Measurements from ENCODE around the gene LARP4. TPM values are rescaled to one million over a fixed set of nuclear protein-coding genes. Genes with fewer than 3 reads are reported as not detected.
"Not testable (repeated sequence)": the region's sequence is repeated elsewhere in the genome, so short reads cannot be mapped to it uniquely, and the experiment has no call there.

The LARP4 gene
- total RNA-seq, 1 donor = 37.6 TPM

DNA sequence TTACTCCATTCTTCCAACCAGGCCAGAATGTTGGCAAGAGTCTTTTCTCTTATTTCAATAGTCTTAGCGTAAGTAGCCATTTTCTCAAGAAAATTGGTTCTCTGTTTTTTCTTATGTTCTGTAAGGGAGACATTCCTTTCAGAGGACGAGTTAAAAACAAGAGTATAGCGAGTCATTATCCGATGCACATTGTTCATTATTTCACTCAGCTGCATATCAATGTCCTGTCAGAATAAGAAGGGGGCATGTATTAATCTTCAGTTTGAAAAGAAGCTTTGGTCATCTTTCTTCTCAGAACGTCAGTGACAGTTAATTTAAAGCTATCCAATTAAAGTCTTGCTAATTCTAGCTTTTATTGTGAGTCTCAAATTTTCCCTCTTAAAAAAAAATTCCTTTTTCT, 37.5 kb upstream of the LARP4 start:
- TF ChIP-seq, protein P1, sequence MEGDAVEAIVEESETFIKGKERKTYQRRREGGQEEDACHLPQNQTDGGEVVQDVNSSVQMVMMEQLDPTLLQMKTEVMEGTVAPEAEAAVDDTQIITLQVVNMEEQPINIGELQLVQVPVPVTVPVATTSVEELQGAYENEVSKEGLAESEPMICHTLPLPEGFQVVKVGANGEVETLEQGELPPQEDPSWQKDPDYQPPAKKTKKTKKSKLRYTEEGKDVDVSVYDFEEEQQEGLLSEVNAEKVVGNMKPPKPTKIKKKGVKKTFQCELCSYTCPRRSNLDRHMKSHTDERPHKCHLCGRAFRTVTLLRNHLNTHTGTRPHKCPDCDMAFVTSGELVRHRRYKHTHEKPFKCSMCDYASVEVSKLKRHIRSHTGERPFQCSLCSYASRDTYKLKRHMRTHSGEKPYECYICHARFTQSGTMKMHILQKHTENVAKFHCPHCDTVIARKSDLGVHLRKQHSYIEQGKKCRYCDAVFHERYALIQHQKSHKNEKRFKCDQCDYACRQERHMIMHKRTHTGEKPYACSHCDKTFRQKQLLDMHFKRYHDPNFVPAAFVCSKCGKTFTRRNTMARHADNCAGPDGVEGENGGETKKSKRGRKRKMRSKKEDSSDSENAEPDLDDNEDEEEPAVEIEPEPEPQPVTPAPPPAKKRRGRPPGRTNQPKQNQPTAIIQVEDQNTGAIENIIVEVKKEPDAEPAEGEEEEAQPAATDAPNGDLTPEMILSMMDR (IDR thresholded peaks at IDR 0.05; ENCODE audit: extremely low read depth, low read depth, low read length) = no peak
- DNase-seq (ENCODE audit: insufficient read length, low spot score, missing footprints) = no peak
- no peaks in the 10 kb centered on the region for H3K79me2 ChIP-seq (ENCODE audit: insufficient read depth, low read length)

DNA sequence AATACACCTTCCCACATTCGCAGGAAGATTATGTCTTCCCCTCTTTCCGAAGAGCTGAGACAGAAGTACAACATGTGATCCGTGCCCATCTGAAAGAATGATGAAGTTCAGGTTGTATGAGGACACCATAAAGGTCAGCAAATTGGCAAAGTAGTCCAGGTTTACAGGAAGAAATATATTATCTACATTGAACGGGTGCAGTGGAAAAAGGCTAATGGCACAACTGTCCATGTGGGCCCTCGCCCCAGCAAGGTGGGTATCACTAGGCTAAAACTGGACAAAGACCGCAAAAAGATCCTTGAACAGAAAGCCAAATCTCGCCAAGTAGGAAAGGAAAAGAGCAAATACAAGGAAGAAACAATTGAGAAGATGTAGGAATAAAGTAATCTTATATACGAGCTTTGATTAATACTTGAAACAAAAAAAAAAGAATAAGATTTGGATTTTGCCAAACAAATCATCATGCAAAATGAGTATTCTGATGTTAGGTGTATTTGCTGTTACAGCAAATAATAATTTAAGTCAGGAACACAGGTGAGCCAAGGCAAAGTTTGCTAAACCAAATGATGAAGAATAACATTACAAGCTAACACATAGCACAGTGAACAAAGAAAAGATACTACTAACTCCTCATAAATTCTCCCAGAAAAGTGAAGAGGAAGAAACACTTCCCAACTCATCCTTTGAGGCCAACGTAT, 34.8 kb upstream of the LARP4 start:
- H3K4me3 ChIP-seq (ENCODE audit: insufficient read depth, low read length) = no peak overlapping the region
- no peaks in the 10 kb centered on the region for H3K79me2 ChIP-seq (ENCODE audit: insufficient read depth, low read length)
- H3K9me3 ChIP-seq (ENCODE audit: low read depth, low read length) = no peaks in the 10 kb centered on the region
- no peaks in the 10 kb centered on the region for H4K20me1 ChIP-seq (ENCODE audit: insufficient read depth, low read length)
- no peaks in the 10 kb centered on the region for H3K36me3 ChIP-seq (ENCODE audit: insufficient read depth, low read length)
- H3K4me1 ChIP-seq (ENCODE audit: insufficient read depth, low read length) = no peaks in the 10 kb centered on the region
- H2AFZ ChIP-seq (ENCODE audit: low read length) = no peak overlapping the region
- no peaks in the 10 kb centered on the region for H3K27me3 ChIP-seq (ENCODE audit: insufficient read depth, low read length)
- H3K4me2 ChIP-seq (ENCODE audit: insufficient read depth, low read length) = no peak overlapping the region
- H3K27ac ChIP-seq (ENCODE audit: low read depth, low read length) = no peak overlapping the region
- no peak for DNase-seq (ENCODE audit: insufficient read length, low spot score, missing footprints)
- TF ChIP-seq, protein P1 (IDR thresholded peaks at IDR 0.05; ENCODE audit: extremely low read depth, low read depth, low read length) = no peak

More for the DNA sequence above, 37.5 kb upstream of the LARP4 start:
- no peak overlapping the region for H3K4me3 ChIP-seq (ENCODE audit: insufficient read depth, low read length)
- no peaks in the 10 kb centered on the region for H3K9me3 ChIP-seq (ENCODE audit: low read depth, low read length)
- no peak overlapping the region for H3K27ac ChIP-seq (ENCODE audit: low read depth, low read length)
- peaks cover 3% of the 10 kb centered on the region for H3K4me1 ChIP-seq (ENCODE audit: insufficient read depth, low read length)
- no peaks in the 10 kb centered on the region for H4K20me1 ChIP-seq (ENCODE audit: insufficient read depth, low read length)
- no peak overlapping the region for H2AFZ ChIP-seq (ENCODE audit: low read length)
- no peak overlapping the region for H3K4me2 ChIP-seq (ENCODE audit: insufficient read depth, low read length)
- no peaks in the 10 kb centered on the region for H3K27me3 ChIP-seq (ENCODE audit: insufficient read depth, low read length)
- H3K36me3 ChIP-seq (ENCODE audit: insufficient read depth, low read length) = no peaks in the 10 kb centered on the region

DNA sequence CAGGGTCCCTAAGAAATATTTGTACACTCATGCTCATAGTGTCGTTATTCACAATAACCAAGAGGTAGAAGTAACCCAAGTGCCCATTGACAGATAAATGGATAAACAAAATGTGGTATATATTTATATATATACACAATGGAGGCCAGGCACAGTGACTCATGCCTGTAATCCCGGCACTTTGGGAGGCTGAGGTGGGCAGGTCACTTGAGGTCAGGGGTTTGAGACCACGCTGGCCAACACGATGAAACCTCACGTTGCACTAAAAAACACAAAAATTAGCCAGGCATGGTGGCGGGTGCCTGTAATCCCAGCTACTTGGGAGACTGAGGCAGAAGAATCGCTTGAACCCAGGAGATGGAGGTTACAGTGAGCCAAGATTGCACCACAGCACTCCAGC, 30.0 kb upstream of the LARP4 start:
- H3K9me3 ChIP-seq (ENCODE audit: low read depth, low read length); H3K27ac ChIP-seq (ENCODE audit: low read depth, low read length); H3K36me3 ChIP-seq (ENCODE audit: insufficient read depth, low read length); H4K20me1 ChIP-seq (ENCODE audit: insufficient read depth, low read length); H3K4me3 ChIP-seq (ENCODE audit: insufficient read depth, low read length); H3K79me2 ChIP-seq (ENCODE audit: insufficient read depth, low read length); H2AFZ ChIP-seq (ENCODE audit: low read length); DNase-seq (ENCODE audit: insufficient read length, low spot score, missing footprints); H3K4me1 ChIP-seq (ENCODE audit: insufficient read depth, low read length); H3K4me2 ChIP-seq (ENCODE audit: insufficient read depth, low read length); H3K27me3 ChIP-seq (ENCODE audit: insufficient read depth, low read length): not testable (repeated sequence)

DNA sequence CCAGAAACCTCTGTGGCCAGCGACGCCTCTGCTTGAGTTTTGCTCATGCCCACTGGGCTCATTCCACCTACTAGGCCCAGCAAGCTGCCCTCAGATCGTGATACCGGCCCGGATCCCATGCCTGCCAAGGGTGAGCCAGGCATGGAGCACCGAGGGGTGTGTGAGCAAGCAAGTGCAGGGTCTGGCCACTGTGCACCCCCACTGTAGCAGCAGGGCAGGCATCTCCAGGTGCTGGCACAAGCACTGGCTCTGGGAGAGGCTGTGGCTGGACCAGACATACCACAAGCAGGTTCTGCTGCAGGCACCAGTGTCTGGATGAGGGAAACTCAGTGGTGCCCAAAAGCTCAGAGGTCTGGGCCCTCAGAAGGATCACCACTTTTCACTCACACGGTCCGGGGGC, 24.9 kb upstream of the LARP4 start:
- TF ChIP-seq, protein P1 (IDR thresholded peaks at IDR 0.05; ENCODE audit: extremely low read depth, low read depth, low read length) = no peak
- H3K27me3 ChIP-seq (ENCODE audit: insufficient read depth, low read length) = no peaks in the 10 kb centered on the region
- no peaks in the 10 kb centered on the region for H3K4me1 ChIP-seq (ENCODE audit: insufficient read depth, low read length)
- no peak overlapping the region for H3K27ac ChIP-seq (ENCODE audit: low read depth, low read length)
- no peak overlapping the region for H2AFZ ChIP-seq (ENCODE audit: low read length)
- H3K4me3 ChIP-seq (ENCODE audit: insufficient read depth, low read length) = no peak overlapping the region
- no peak for DNase-seq (ENCODE audit: insufficient read length, low spot score, missing footprints)
- H3K9me3 ChIP-seq (ENCODE audit: low read depth, low read length) = no peaks in the 10 kb centered on the region
- H3K4me2 ChIP-seq (ENCODE audit: insufficient read depth, low read length) = no peak overlapping the region
- no peaks in the 10 kb centered on the region for H3K79me2 ChIP-seq (ENCODE audit: insufficient read depth, low read length)
- H4K20me1 ChIP-seq (ENCODE audit: insufficient read depth, low read length) = no peaks in the 10 kb centered on the region
- H3K36me3 ChIP-seq (ENCODE audit: insufficient read depth, low read length) = no peaks in the 10 kb centered on the region

All from osteoblast (primary cell).